ENCODE results near the gene WIPF1.

The WIPF1 gene

GRCh38 chr2:174535757-174536703 lies 61.6 kb downstream of the WIPF1 start:
- no peak for DNase-seq (ENCODE audit: low read depth)

GRCh38 chr2:174535083-174535482 lies 62.5 kb downstream of the WIPF1 start:
- DNase-seq (ENCODE audit: low read depth): no peak

GRCh38 chr2:174529916-174530315 lies 67.7 kb downstream of the WIPF1 start:
- DNase-seq (ENCODE audit: low read depth): no peak

- DNase-seq (ENCODE audit: low read depth): no peak
These were observed 69.6 kb downstream of the WIPF1 start for GRCh38 chr2:174527959-174528358.

GRCh38 chr2:174527101-174527721 lies 70.4 kb downstream of the WIPF1 start:
- DNase-seq (ENCODE audit: low read depth): no peak

- DNase-seq (ENCODE audit: low read depth): no peak
These were observed 73.1 kb downstream of the WIPF1 start for GRCh38 chr2:174524527-174524926.

- DNase-seq (ENCODE audit: low read depth): no peak
These were observed 75.1 kb downstream of the WIPF1 start for GRCh38 chr2:174522553-174522952.

GRCh38 chr2:174518395-174518794 lies 79.2 kb downstream of the WIPF1 start:
- no peak for DNase-seq (ENCODE audit: low read depth)

GRCh38 chr2:174516501-174517378 lies 80.9 kb downstream of the WIPF1 start:
- DNase-seq (ENCODE audit: low read depth): no peak

GRCh38 chr2:174512345-174512744 lies 85.3 kb downstream of the WIPF1 start:
- no peak for DNase-seq (ENCODE audit: low read depth)

- no peak for DNase-seq (ENCODE audit: low read depth)
These were observed 85.9 kb downstream of the WIPF1 start for GRCh38 chr2:174511580-174512260.

GRCh38 chr2:174510583-174511189 lies 86.9 kb downstream of the WIPF1 start:
- no peak for DNase-seq (ENCODE audit: low read depth)

Measured in activated gamma-delta T cell treated with anti-CD3 and anti-CD28 coated beads, Interleukin-2, amount 50 U/mL, for 16 hours (primary cell).